GM19397 (cell line): Measurements from ENCODE around the gene KIF25.

Source experiments
- ATAC-seq: cut with Tn5 transposase; IDR thresholded peaks from one replicate; pipeline ENCODE4 v1.9.1; 2021; ENCODE audit warnings: mild to moderate bottlenecking, moderate library complexity; ENCODE audit not compliant: unreplicated experiment

KIF25 gene

DNA sequence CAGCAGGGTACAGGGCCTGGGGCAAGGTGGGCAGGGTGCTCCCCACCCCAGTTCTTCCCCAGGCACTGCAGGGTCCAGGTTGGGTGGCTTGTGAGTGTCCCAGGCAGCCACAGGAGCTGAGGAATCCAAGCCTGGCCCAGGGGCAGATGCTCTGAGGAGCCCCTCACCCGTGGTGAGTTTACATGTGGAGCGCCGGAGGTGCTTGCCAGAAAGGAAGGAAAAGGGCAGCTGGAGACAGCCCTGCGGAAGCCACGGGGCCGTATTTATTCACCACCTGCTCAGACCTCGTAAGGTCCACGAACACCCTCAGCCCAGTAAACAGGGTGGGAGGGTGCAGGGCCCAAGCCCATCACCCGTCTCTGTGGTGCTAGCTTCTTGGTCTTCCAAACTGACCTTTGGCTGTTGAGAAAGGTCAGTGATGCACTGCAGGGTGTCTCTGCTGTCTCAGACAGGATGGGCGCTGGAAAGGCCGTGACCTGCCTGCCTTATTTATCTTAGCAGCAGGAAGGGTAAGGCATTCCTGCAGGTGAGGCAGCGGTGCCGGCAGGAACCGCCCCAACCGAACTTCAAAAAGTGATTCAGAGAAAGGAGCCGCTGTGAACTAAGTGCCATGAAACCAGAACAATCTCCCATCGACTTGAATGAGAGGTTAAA lies 85.5 kb downstream of the KIF25 start:
- ATAC-seq = no peak

DNA sequence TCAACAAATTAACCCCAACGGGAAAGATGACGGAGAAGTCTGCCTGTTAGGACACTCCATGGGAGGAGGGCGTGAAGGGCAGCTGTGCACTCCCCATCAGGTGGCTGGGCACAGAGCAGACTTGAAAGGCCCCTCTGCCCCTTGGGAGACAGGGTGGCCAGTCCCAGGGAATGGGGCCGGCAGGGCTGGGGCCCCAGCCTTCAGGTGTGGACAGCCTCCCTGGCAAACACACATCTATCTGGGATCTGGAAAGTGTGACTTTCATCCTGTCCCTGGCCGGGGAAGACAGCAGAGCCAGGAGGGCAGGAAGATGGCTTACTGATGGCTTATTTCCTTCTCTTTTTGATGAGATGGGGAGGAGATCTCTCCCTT lies 86.0 kb downstream of the KIF25 start:
- ATAC-seq = no peak

- no peak for ATAC-seq
Observed at GRCh38 chr6:168084465-168085160, 87.1 kb downstream of the KIF25 start.

DNA sequence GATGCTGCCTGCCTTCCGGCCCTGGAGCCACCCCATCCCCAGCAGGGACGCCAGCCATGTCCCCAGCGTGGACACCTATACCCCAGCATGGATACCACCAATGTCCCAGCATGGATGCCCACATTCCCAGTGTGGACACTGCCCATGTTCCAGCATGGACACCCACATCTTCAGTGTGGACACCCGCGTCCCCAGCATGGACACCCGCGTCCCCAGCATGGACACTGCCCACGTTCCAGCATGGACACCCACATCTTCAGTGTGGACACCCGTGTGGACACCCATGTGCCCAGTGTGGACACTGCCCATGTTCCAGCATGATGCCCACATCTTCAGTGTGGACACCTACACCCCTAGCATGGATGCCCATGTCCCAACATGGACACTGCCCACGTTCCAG lies 88.6 kb downstream of the KIF25 start:
- ATAC-seq = no peak

DNA sequence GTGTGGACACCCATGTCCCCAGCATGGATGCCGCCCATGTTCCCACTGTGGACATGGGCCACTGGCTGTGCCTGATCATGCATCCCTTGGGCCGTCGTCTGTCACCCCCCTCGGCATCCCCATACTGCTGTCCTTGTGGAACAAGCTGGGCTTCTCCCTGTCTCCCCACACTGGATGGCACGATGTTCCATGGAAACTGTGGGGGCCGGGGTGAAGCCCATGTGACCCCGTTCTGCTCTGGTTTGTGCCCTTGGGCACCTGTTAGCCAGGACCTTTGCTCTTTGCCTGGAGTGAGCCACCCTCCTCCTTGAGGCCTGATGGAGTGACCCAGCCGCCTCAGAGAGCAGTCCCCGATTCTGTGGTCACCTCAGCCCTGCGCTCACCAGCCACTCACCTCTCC lies 89.1 kb downstream of the KIF25 start:
- ATAC-seq = no peak

DNA sequence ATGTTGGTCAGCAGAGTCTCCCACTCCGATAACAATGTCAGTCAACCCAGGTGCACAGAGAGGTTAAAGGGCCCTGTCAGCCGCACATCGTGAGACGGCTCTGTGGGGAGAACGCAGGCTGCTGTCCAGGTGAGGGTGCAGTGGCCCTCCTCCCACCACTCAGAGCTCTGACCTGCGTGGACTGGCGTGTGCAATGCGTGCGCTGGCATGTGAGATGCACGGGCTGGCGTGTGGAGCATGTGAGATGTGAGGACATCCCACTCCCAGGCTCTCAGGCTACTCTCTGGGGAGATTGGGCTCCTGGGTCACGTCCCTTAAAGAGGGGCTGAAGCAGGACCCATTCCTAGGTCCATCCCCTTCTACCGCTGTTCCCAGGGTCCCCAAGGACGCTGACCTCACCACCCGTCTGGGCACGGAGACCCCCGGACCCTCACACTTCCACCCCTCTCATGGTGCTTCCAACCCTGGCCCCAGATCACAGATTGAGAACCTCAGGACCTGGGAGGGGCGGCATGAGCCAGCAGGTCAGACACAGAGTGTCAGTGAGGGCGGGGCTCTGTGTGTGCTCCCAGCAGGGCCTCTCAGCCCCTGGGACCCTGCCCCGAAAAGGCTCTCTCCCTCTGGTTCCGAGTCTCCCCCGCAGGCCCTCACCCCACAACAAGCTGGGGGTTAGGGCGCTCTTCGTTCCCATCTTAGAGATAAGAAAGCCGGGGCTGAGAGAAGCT lies 90.1 kb downstream of the KIF25 start:
- no peak for ATAC-seq

DNA sequence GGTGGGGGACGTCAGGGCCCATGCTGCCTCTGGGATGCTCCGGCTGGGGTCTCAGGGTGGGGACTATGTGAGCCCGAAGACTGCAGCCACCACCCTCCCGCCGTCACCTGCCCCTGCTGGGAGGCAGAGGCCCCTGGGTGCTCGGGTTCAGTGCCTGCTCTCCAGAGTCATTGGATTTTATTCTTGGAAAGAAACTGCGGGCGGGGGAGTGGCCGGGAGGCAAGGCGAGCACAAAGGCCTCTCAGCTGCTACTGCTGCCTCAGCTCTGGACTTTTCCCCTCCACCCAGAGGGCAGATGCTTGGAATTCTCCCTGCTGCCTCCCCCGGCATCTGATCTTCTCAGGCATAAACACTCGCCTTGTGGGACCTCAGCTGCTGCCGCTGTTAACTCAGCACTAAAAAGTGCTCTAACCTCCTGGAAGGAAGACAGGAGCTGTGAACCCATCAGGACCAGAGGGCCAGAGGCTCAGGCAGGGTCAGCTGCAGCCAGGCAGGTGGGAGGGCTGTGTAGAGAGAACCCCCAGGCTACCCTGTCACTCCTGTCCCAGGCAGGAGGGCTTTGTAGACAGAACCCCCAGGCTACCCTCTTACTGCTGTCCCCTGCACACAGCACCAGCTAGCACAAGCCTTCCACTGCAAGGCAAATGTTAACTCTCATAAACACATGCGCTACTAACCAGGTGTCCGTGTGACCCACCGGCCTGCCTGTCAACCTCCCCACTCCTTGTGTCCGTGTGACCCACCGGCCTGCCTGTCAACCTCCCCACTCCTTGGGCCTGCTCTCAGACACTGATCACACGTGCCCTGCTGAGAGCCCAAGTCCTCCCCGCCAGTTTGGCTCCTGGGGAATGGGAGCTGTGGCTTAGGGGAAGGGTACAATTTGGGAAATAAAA lies 90.9 kb downstream of the KIF25 start:
- ATAC-seq = no peak

- ATAC-seq = no peak
Observed at GRCh38 chr6:168089186-168090063, 92.0 kb downstream of the KIF25 start.

DNA sequence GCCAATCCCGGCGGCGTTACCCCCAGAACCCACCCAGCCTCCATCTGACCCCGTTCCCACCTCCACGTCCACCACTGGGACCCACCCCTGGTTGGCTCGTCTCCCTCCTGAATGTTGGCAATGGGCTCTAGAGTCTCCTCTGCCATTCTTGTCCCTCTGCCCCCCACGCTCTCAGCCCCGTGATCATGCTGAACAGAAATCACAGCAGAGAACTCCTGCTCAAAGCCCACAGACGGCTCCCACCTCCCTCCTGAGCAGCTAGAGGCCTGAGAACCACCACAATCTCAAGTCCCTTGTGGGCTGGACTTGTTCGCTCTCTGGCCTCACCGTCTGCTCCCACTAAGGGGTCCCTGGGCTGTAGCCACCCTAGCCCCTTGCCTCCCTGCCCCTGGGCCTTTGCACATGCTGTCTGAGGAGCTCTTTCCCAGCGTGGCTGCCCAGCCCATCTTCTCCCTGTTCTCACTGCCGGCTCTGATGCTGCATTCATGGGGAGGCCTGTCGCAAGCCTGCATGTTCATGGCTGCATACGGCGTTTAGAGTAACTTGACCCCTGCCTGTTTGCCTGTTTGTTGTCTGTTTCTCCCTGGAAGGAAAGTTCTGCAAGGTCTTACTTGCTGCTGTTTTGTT lies 92.7 kb downstream of the KIF25 start:
- no peak for ATAC-seq

DNA sequence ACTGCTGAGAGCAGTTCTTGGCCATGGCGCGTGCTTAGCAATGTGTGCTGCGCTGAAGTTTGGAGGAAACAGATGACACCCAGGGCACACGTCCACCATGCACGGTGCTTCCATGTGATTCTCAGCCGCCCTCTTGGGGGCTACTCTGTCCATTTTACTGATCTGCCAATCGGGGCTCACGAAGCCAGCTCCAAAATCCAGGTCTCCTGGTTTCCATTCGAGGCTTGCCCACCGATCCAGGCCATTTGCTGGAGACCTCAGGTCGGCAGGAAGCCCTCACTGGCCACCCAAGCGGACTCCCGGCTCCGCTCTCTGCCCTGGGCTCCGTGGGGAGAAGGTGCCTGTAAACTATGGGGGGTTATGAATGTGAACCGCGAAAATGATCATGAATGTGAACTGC lies 93.2 kb downstream of the KIF25 start:
- no peak for ATAC-seq

GRCh38 chr6:168091381-168092264 lies 94.2 kb downstream of the KIF25 start:
- no peak for ATAC-seq

DNA sequence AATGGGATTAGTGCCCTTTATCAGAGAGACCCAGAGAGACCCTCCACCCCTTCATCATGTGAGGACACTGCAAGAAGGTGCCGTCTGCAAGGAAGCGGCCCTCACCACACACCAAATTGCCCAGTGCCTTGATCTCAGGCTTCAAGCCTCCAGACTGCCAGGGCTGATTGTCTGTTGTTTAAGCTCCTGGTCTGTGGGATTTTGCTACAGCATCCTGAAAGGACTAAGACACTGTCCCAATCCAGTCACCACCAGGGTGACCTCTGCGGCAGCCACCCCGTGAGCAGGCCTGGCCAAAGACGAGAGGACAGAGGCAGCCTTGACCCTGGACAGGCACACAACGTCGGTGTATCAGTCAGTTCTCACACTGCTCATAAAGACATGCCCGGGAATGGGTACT lies 95.1 kb downstream of the KIF25 start:
- ATAC-seq = no peak

GRCh38 chr6:168093071-168093505 lies 95.6 kb downstream of the KIF25 start:
- no peak for ATAC-seq

DNA sequence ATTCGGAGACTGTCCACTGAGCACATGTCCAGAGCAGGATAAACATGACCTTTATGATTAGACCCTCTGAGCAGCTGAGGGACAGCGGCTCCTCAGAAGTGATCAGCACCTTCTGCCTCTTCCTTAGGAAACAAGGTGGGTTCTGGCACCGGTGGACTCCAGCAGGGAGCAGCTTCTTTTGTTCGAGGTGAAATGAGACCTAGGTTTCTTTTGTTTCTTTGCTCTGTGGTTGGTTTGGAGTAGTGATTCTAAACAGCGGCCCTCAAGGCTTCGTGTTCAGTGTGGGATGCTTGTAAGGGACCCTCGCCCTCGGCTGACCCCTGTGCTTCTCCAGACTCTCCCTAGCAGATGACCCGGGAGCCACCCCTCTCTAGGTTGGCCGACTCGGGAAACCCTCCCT lies 96.2 kb downstream of the KIF25 start:
- ATAC-seq = no peak
